HepG2 (cell line): Measurements from ENCODE around the gene SRP72. TPM values are rescaled to one million over a fixed set of nuclear protein-coding genes. Genes with fewer than 3 reads are reported as not detected.

ENCODE experiments used
- AGO2 ChIP-seq: fragments of 200-400 bp; formaldehyde crosslinking; optimal IDR thresholded peaks from 2 replicates; pipeline ENCODE3; 2017; ENCODE audit warnings: mild to moderate bottlenecking, low read depth, low read length, moderate library complexity
- AHDC1 ChIP-seq: sonication (generic); formaldehyde crosslinking; IDR thresholded peaks from 2 replicates; pipeline ENCODE4 v1.5.1; 2020; ENCODE audit warnings: mild to moderate bottlenecking, missing genetic modification reagents, borderline replicate concordance
- E2F1 ChIP-seq: sonication (generic); formaldehyde crosslinking; IDR thresholded peaks from 2 replicates; pipeline ENCODE4 v1.5.0; 2020; ENCODE audit warnings: missing genetic modification reagents
- EZH2 ChIP-seq: conservative IDR thresholded peaks from 2 replicates; pipeline ENCODE4 v1.6.1; 2012; ENCODE audit warnings: mild to moderate bottlenecking, low read depth, low read length, moderate library complexity
- GABPB1 ChIP-seq: IDR thresholded peaks from 2 replicates; pipeline ENCODE4 v1.6.1; 2016; ENCODE audit warnings: mild to moderate bottlenecking, missing genetic modification reagents, moderate library complexity, missing compliant biosample characterization
- GTF2F1 ChIP-seq: fragments of 150-350 bp; IDR thresholded peaks from 2 replicates; pipeline ENCODE4 v1.6.1; 2014; ENCODE audit warnings: low read length
- HES4 ChIP-seq: sonication (generic); formaldehyde crosslinking; IDR thresholded peaks from 2 replicates; pipeline ENCODE4 v1.9.0; 2021; ENCODE audit warnings: mild to moderate bottlenecking, missing genetic modification reagents, borderline replicate concordance
- IRF2 ChIP-seq: IDR thresholded peaks from 2 replicates; pipeline ENCODE4 v1.6.1; 2018; ENCODE audit warnings: missing genetic modification reagents, missing compliant biosample characterization
- JUND ChIP-seq: sonication (generic); formaldehyde crosslinking; IDR thresholded peaks from 2 replicates; pipeline ENCODE4 v1.8.0; 2022; ENCODE audit warnings: mild to moderate bottlenecking, missing genetic modification reagents
- PBX2 ChIP-seq: IDR thresholded peaks from 2 replicates; pipeline ENCODE4 v1.6.1; 2016; ENCODE audit warnings: control low read depth
- PHF20 ChIP-seq: sonication (generic); formaldehyde crosslinking; IDR thresholded peaks from 2 replicates; pipeline ENCODE4 v1.5.0; 2020; ENCODE audit warnings: mild to moderate bottlenecking, missing genetic modification reagents
- SP2 ChIP-seq: sonication (generic); formaldehyde crosslinking; IDR thresholded peaks from 2 replicates; pipeline ENCODE4 v1.5.1; 2020; ENCODE audit warnings: mild to moderate bottlenecking, missing genetic modification reagents
- ZBTB21 ChIP-seq: sonication (generic); formaldehyde crosslinking; IDR thresholded peaks from 2 replicates; pipeline ENCODE4 v1.4.0; 2020; ENCODE audit warnings: missing genetic modification reagents
- ZBTB38 ChIP-seq: sonication (generic); formaldehyde crosslinking; IDR thresholded peaks from 2 replicates; pipeline ENCODE4 v1.5.1; 2020; ENCODE audit warnings: mild to moderate bottlenecking, missing genetic modification reagents
- ZFP41 ChIP-seq: sonication (generic); formaldehyde crosslinking; IDR thresholded peaks from 2 replicates; pipeline ENCODE4 v1.4.0; 2020; ENCODE audit warnings: mild to moderate bottlenecking, missing genetic modification reagents, borderline replicate concordance
- ZNF282 ChIP-seq: fragments of 450-650 bp; IDR thresholded peaks from 2 replicates; pipeline ENCODE4 v1.6.1; 2018; ENCODE audit not compliant: partially characterized antibody
- ZNF350 ChIP-seq: sonication (generic); formaldehyde crosslinking; IDR thresholded peaks from 2 replicates; pipeline ENCODE4 v1.4.0; 2020; ENCODE audit warnings: mild to moderate bottlenecking, low read depth, missing genetic modification reagents, borderline replicate concordance
- ZNF432 ChIP-seq: sonication (generic); formaldehyde crosslinking; IDR thresholded peaks from 2 replicates; pipeline ENCODE4 v1.5.0; 2020; ENCODE audit warnings: missing genetic modification reagents, mild to moderate bottlenecking, borderline replicate concordance
- polyA plus RNA-seq, 8 experiments: library from polyadenylated mRNA; depleted of rRNA in 3 of 8; stranded (reverse) in 7 of 8; unstranded in 1 of 8; fragments of >200 nt; fragmentation: Illumina TruSeq in 4 of 8; extraction: Trizol in 4 of 8; gene quantifications; 2 replicates each; pipeline versions ENCODE4 v1.2.1 to v1.2.3, GENCODE V29; 2011 to 2016; ENCODE audit warnings: low read depth in 4 of 8, missing spikeins in 1 of 8, mixed read lengths in 1 of 8; ENCODE audit not compliant: insufficient read depth in 1 of 8
- total RNA-seq, 5 experiments: library from RNA; depleted of rRNA; stranded (reverse); fragments of >200 nt; fragmentation: Illumina TruSeq; extraction: Trizol; gene quantifications; 2 replicates each; pipeline ENCODE4 v1.2.3, GENCODE V29; 2016; ENCODE audit warnings: low read depth in 1 of 5
- TF ChIP-seq, protein P1 (sequence below): sonication (generic); formaldehyde crosslinking; conservative IDR thresholded peaks from 2 replicates; pipeline ENCODE4 v1.8.1; 2023; ENCODE audit warnings: missing genetic modification reagents
- TF ChIP-seq, protein P2 (sequence below): IDR thresholded peaks from 2 replicates; pipeline ENCODE4 v1.6.1; 2012; ENCODE audit warnings: inconsistent platforms

SRP72 gene
- total and polyA plus RNA-seq, 2 of the 13 experiments (the other 11 are each of a cell fraction or from before 2014, with no cell fraction given), result 64.9 to 75.6 TPM

DNA sequence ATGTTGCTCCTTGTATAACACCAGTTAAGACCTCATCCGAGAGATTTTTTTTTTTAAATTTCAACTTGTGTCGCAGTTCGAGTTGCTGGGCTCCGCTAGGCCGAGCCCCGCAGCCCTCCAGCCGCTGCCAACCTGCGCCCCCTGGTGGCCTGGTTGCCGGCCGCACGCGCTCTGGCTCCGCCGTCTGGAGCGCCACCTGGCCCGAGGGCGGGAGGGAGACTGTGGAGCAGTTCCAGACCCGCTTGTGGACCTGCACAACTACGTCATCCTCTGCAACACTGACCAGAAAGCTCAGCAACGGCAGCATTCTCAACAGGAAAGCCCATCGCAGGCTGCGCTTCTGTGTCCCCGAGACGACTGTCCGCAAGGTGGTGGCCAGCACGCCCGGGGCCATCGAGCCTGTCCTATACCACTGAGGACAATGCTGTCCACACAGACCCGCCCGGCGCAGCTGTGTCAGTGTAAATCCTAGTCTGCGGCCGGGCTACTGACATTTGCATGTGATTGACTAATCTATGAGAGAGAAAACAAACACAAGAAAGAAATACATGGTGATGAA lies 77.2 kb downstream of the SRP72 start (continued):
- TF ChIP-seq E2F1 (CRISPR knock-in tag) (0 out of 2 replicates have a peak, but pooled peaks have one; percentile 25), SP2 (CRISPR knock-in tag) (0 out of 2 replicates have a peak, but pooled peaks have one; percentile 10), GTF2F1 (no peak), ZNF432 (CRISPR knock-in tag) (no peak), AGO2 (no peak), ZNF350 (CRISPR knock-in tag) (peak; percentile 84), HES4 (no peak), GABPB1 (CRISPR knock-in tag) (peak; percentile 81), JUND (no peak), ZNF282 (no peak), ZBTB21 (CRISPR knock-in tag) (peak; percentile 54; the same call in 1 of the 2 replicates), IRF2 (CRISPR knock-in tag) (peak; percentile 58; the same call in 1 of the 2 replicates), PBX2 (no peak), ZFP41 (CRISPR knock-in tag) (no peak; the same call in 1 of the 2 replicates), PHF20 (no peak), ZBTB38 (CRISPR knock-in tag) (peak; percentile 68; the same call in 1 of the 2 replicates), AHDC1 (CRISPR knock-in tag) (no peak), EZH2 (no peak)
- TF ChIP-seq, protein P1, sequence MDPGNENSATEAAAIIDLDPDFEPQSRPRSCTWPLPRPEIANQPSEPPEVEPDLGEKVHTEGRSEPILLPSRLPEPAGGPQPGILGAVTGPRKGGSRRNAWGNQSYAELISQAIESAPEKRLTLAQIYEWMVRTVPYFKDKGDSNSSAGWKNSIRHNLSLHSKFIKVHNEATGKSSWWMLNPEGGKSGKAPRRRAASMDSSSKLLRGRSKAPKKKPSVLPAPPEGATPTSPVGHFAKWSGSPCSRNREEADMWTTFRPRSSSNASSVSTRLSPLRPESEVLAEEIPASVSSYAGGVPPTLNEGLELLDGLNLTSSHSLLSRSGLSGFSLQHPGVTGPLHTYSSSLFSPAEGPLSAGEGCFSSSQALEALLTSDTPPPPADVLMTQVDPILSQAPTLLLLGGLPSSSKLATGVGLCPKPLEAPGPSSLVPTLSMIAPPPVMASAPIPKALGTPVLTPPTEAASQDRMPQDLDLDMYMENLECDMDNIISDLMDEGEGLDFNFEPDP (CRISPR knock-in tag), result no peak
- TF ChIP-seq, protein P2, sequence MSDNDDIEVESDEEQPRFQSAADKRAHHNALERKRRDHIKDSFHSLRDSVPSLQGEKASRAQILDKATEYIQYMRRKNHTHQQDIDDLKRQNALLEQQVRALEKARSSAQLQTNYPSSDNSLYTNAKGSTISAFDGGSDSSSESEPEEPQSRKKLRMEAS, result peak; percentile 94
